Measurements from ENCODE around the gene NEDD4.
"Not testable (repeated sequence)": the region's sequence is repeated elsewhere in the genome, so short reads cannot be mapped to it uniquely, and the experiment has no call there.

Gene NEDD4

GRCh38 chr15:56007053-56007452 lies 13.6 kb upstream of the NEDD4 start:
- peak; percentile 41 for DNase-seq
- not testable (repeated sequence) for H3K4ac ChIP-seq (ENCODE audit: low read depth in 1 of 2, low read length in 2 of 2); H3K9me3 ChIP-seq (ENCODE audit: control insufficient read depth, low read length); H2BK5ac ChIP-seq (ENCODE audit: low read depth, low read length, poor library complexity, severe bottlenecking); H2AFZ ChIP-seq (ENCODE audit: low read depth, low read length); H4K8ac ChIP-seq (ENCODE audit: low read length); H3K4me1 ChIP-seq (ENCODE audit: control insufficient read depth, insufficient read depth, low read depth, low read length); H4K91ac ChIP-seq (ENCODE audit: low read length); H3K27me3 ChIP-seq (ENCODE audit: control insufficient read depth in 1 of 2, insufficient read depth in 1 of 2, low read length in 2 of 2); H3K23ac ChIP-seq (ENCODE audit: low read length in 2 of 2); H2BK12ac ChIP-seq (ENCODE audit: low read length in 2 of 2); H2AK5ac ChIP-seq (ENCODE audit: low read length, severe bottlenecking); H2BK15ac ChIP-seq (ENCODE audit: low read depth, poor library complexity, severe bottlenecking); H3K79me1 ChIP-seq (replicated peaks; ENCODE audit: low read length, poor library complexity, severe bottlenecking); H3K36me3 ChIP-seq (ENCODE audit: control insufficient read depth in 1 of 2, insufficient read depth in 2 of 2, low read depth in 1 of 2, low read length in 2 of 2); H3K14ac ChIP-seq (ENCODE audit: low read length in 2 of 2); H3K27ac ChIP-seq (ENCODE audit: low read length, poor library complexity, severe bottlenecking)
- WGBS: 0% methylated on average over 5 of the region's 40 CpGs
- H3K18ac ChIP-seq (ENCODE audit: low read depth in 1 of 2, low read length in 2 of 2): peak overlapping the region in 1 of 2 experiments; percentile 43
- peak overlapping the region; percentile 93 for H3K9ac ChIP-seq (ENCODE audit: low read length)
- peak overlapping the region; percentile 5 for H2BK120ac ChIP-seq (ENCODE audit: low read depth, low read length)
- H3K4me2 ChIP-seq (ENCODE audit: low read length, poor library complexity, severe bottlenecking): peak overlapping the region; percentile 68
- H3K4me3 ChIP-seq (ENCODE audit: insufficient read depth in 1 of 2, low read depth in 1 of 2, low read length in 2 of 2): peak overlapping the region; percentile 61 to 80

GRCh38 chr15:56006371-56006770 lies 13.0 kb upstream of the NEDD4 start:
- not testable (repeated sequence) for H3K79me1 ChIP-seq (replicated peaks; ENCODE audit: low read length, poor library complexity, severe bottlenecking); H3K4me2 ChIP-seq (ENCODE audit: low read length, poor library complexity, severe bottlenecking); H3K36me3 ChIP-seq (ENCODE audit: control insufficient read depth in 1 of 2, insufficient read depth in 2 of 2, low read depth in 1 of 2, low read length in 2 of 2); H3K27ac ChIP-seq (ENCODE audit: low read length, poor library complexity, severe bottlenecking); DNase-seq; H2BK12ac ChIP-seq (ENCODE audit: low read length in 2 of 2); H3K4ac ChIP-seq (ENCODE audit: low read depth in 1 of 2, low read length in 2 of 2); H2BK120ac ChIP-seq (ENCODE audit: low read depth, low read length); H2BK15ac ChIP-seq (ENCODE audit: low read depth, poor library complexity, severe bottlenecking); H3K14ac ChIP-seq (ENCODE audit: low read length in 2 of 2); H3K18ac ChIP-seq (ENCODE audit: low read depth in 1 of 2, low read length in 2 of 2); H4K91ac ChIP-seq (ENCODE audit: low read length); H4K8ac ChIP-seq (ENCODE audit: low read length); H3K4me1 ChIP-seq (ENCODE audit: control insufficient read depth, insufficient read depth, low read depth, low read length); H3K27me3 ChIP-seq (ENCODE audit: control insufficient read depth in 1 of 2, insufficient read depth in 1 of 2, low read length in 2 of 2); H2BK5ac ChIP-seq (ENCODE audit: low read depth, low read length, poor library complexity, severe bottlenecking); H2AK5ac ChIP-seq (ENCODE audit: low read length, severe bottlenecking); H2AFZ ChIP-seq (ENCODE audit: low read depth, low read length); H3K9me3 ChIP-seq (ENCODE audit: control insufficient read depth, low read length); H3K23ac ChIP-seq (ENCODE audit: low read length in 2 of 2)
- peak overlapping the region in 1 of 2 experiments; percentile 80 for H3K4me3 ChIP-seq (ENCODE audit: insufficient read depth in 1 of 2, low read depth in 1 of 2, low read length in 2 of 2)
- 92% methylated on average over 5 of the region's 5 CpGs for WGBS
- peak overlapping the region; percentile 93 for H3K9ac ChIP-seq (ENCODE audit: low read length)

- not testable (repeated sequence) for H3K4me1 ChIP-seq (ENCODE audit: control insufficient read depth, insufficient read depth, low read depth, low read length); H3K4me3 ChIP-seq (ENCODE audit: insufficient read depth in 1 of 2, low read depth in 1 of 2, low read length in 2 of 2); H2BK12ac ChIP-seq (ENCODE audit: low read length in 2 of 2); H3K4ac ChIP-seq (ENCODE audit: low read depth in 1 of 2, low read length in 2 of 2); H4K8ac ChIP-seq (ENCODE audit: low read length); H3K27ac ChIP-seq (ENCODE audit: low read length, poor library complexity, severe bottlenecking); H3K14ac ChIP-seq (ENCODE audit: low read length in 2 of 2); H2AFZ ChIP-seq (ENCODE audit: low read depth, low read length); H3K18ac ChIP-seq (ENCODE audit: low read depth in 1 of 2, low read length in 2 of 2); H3K4me2 ChIP-seq (ENCODE audit: low read length, poor library complexity, severe bottlenecking); H3K9me3 ChIP-seq (ENCODE audit: control insufficient read depth, low read length); H3K9ac ChIP-seq (ENCODE audit: low read length); H2BK5ac ChIP-seq (ENCODE audit: low read depth, low read length, poor library complexity, severe bottlenecking); H2BK15ac ChIP-seq (ENCODE audit: low read depth, poor library complexity, severe bottlenecking); H3K36me3 ChIP-seq (ENCODE audit: control insufficient read depth in 1 of 2, insufficient read depth in 2 of 2, low read depth in 1 of 2, low read length in 2 of 2); H3K27me3 ChIP-seq (ENCODE audit: control insufficient read depth in 1 of 2, insufficient read depth in 1 of 2, low read length in 2 of 2); H3K79me1 ChIP-seq (replicated peaks; ENCODE audit: low read length, poor library complexity, severe bottlenecking); DNase-seq; H2BK120ac ChIP-seq (ENCODE audit: low read depth, low read length); H4K91ac ChIP-seq (ENCODE audit: low read length); H2AK5ac ChIP-seq (ENCODE audit: low read length, severe bottlenecking); H3K23ac ChIP-seq (ENCODE audit: low read length in 2 of 2)
- WGBS: 80% methylated on average over 1 of the region's 1 CpG
Measured at GRCh38 chr15:56004281-56004680, 10.9 kb upstream of the NEDD4 start.

- WGBS: no CpG with 5 or more reads among the region's 1 CpG
- H2AFZ ChIP-seq (ENCODE audit: low read depth, low read length); H3K4me3 ChIP-seq (ENCODE audit: insufficient read depth in 1 of 2, low read depth in 1 of 2, low read length in 2 of 2); H3K14ac ChIP-seq (ENCODE audit: low read length in 2 of 2); H2BK5ac ChIP-seq (ENCODE audit: low read depth, low read length, poor library complexity, severe bottlenecking); H3K27me3 ChIP-seq (ENCODE audit: control insufficient read depth in 1 of 2, insufficient read depth in 1 of 2, low read length in 2 of 2); H2AK5ac ChIP-seq (ENCODE audit: low read length, severe bottlenecking); H3K27ac ChIP-seq (ENCODE audit: low read length, poor library complexity, severe bottlenecking); H3K4me1 ChIP-seq (ENCODE audit: control insufficient read depth, insufficient read depth, low read depth, low read length); H3K9ac ChIP-seq (ENCODE audit: low read length); H3K9me3 ChIP-seq (ENCODE audit: control insufficient read depth, low read length); H3K23ac ChIP-seq (ENCODE audit: low read length in 2 of 2); H3K36me3 ChIP-seq (ENCODE audit: control insufficient read depth in 1 of 2, insufficient read depth in 2 of 2, low read depth in 1 of 2, low read length in 2 of 2); H4K8ac ChIP-seq (ENCODE audit: low read length); H3K18ac ChIP-seq (ENCODE audit: low read depth in 1 of 2, low read length in 2 of 2); H3K4me2 ChIP-seq (ENCODE audit: low read length, poor library complexity, severe bottlenecking); H2BK120ac ChIP-seq (ENCODE audit: low read depth, low read length); DNase-seq; H4K91ac ChIP-seq (ENCODE audit: low read length); H3K79me1 ChIP-seq (replicated peaks; ENCODE audit: low read length, poor library complexity, severe bottlenecking); H2BK15ac ChIP-seq (ENCODE audit: low read depth, poor library complexity, severe bottlenecking); H3K4ac ChIP-seq (ENCODE audit: low read depth in 1 of 2, low read length in 2 of 2); H2BK12ac ChIP-seq (ENCODE audit: low read length in 2 of 2): not testable (repeated sequence)
Measured at GRCh38 chr15:56003777-56004176, 10.4 kb upstream of the NEDD4 start.

Data from mesenchymal stem cell (in vitro differentiated cells and primary cell).